NCI-H1436 (cell line): ENCODE results near the gene PALLD.

Experiments
- DNase-seq: peaks from one replicate; lab custom pipeline; 2025; lab: John Stamatoyannopoulos, UW

Gene PALLD

DNA sequence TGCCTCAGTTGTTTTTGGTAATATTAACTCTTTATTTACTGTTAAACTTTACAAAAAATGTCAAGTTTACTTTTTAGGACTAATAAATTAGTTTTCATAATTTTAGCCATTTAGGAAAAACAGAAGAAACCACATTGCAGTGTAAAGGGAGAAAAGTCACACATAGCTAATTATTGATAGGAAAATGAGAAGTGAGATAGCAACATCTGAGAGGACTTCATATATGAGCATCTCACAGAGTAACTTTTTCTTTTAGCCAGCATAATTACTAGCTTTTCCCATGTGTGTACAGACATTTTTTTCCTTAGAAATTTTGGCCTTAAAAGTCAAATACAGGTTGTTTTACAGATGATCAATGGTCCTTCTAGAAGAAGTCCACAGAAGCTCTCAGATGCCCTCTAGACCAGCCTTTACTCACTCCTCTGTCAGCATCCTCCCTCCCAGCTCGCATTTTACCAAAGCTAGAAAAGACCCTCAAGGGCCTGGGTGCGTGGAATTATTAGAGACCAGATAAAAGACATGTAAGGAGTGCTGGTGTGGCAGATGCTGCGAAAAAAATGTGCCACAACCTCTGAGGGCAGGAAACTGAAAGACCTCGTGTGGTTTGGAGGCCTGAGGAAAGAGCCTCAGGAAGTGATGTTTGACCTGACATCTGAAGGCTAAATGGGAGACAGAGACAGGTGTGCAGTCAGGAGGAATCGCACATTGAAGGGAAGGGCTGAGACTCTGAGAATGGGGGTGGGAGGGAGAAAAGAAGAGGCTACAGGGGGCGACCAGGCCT is 356.3 kb downstream of the PALLD start:
- no peak for DNase-seq

DNA sequence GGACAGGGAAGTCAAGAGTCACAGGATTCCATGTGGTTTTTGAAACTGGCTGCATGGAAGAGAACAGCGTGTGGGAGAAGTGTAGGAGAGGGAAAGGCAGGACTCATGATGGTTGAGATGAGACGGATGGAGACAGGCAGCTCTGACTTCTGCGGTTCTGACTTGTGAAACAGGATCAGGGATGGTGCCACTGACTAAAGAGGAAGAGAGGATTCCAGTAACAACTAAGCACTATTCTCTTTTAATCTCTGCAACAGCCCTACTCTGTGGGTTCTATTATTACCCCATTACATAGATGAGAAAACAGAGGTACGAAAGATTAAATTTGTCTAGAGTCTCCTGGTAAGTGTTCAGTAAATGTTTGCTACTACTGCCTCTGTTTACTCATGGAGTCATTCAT is 356.9 kb downstream of the PALLD start:
- no peak for DNase-seq

GRCh38 chr4:168854350-168854921 is 357.6 kb downstream of the PALLD start:
- DNase-seq, result no peak

GRCh38 chr4:168856312-168856711 is 359.5 kb downstream of the PALLD start:
- DNase-seq, result no peak

DNA sequence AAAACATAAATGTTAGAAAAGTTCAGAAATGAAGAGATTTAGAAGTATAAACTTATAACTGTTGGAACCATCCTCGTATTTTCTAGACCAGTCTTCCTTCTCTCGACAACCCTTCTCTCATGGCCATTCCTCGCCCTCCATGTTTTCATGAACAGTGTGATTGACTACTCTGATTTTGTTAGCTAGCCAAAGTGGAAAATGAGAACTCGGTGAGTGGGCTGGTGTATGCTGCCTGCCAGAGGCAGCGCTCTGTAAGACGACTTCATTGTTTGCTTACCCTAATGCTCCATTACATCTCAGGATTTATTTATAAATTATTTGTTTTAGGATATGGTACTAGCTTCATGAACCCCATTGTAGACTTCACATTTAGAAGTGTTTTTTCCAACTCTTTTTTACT is 360.2 kb downstream of the PALLD start:
- DNase-seq, result no peak

- no peak for DNase-seq
Observed at GRCh38 chr4:168857546-168858314, 360.9 kb downstream of the PALLD start.

DNA sequence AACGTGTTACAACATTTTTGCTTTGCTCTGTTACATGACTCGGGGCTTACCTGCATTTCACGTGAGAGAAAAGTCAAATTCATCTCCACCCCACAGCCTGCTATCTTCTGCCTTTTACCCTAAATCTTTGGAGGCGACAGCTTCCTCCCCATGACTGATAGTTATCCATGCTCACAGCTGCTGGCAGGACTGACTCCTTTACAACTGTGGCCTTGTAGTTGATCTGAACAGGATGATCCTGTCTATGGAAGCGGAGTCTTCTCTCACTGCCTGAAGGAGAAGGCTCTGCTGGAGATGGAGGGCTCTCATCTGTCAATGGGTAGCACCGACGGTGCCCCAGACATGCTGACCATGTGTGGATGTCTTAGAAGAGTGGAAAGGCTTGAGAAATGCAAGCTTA is 362.2 kb downstream of the PALLD start:
- DNase-seq, result no peak

- DNase-seq, result no peak
Observed at GRCh38 chr4:168859888-168860694, 363.2 kb downstream of the PALLD start.

- no peak for DNase-seq
Observed at GRCh38 chr4:168860827-168861226, 364.0 kb downstream of the PALLD start.

DNA sequence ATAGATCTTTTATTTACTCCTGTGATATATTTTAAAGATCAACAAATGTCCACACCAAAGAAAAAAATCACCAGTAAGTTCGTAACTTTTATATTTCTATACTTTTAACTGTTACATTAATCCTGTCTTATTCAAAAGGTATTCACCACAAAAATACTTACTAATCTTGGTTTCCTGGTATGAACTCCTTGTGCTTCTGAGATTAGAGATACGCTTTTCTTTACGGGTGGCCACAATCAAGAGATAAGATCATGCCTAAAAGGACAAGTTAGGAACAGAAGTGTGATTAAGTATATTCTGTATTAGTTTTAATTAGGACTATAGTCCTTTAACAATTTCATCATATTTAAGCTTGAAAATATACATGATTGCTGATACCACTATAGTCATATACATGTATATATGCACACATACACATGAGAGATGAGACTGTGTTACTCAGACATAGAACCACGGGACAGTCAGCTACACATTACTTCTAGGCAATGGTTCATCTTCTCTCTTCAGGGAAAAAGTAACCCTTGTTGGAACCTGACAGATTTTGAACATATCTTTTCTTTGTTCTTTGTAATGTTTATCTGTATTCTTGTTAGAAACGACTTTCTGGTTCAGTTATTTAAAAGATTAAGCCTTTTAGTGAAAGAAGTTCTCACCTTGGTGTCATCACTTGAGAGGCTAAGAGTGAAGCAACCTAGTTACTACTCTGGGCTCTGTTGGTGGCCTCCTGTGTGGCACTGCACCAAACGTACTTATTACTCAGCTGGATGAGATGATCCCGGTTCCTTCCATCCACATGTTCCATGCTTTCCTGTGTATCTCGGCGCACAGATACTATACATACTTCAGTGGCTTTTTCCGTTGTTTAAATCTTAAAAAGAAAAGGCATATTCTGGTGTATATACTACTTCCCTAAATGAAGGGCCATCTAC is 367.1 kb downstream of the PALLD start:
- DNase-seq, result no peak

DNA sequence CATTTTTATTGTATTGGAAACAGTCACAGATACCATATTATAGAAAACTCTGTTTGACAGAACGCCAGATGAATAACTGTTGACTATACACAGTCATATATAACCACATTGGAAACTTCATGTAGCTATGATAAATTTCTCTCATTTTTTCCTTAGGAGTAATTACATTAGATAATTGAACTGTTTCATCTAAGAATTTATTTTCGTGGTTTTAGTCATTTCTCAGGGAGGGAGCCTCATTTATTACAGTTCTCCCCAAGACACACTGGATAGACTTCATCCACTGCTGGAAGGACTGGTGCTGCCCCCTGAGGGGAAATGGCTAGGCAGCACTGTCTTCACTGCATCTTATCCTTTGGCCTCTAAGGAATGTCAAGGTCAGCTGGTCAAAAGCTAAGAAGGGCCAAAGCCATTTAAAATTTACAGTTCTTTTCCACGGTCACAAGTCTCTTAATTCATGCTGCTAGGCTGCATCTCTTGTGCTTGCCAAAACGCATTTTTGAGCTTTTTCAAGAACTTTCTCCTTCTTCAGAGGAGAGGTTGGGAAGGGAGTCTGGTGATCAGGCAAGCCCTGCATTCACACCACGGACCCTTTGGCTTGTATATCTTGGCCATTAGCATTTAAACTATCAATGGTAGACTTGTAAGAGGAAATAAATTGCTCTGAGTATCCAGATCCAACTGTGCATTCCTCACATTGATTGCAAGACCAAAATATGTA is 368.1 kb downstream of the PALLD start:
- DNase-seq, result no peak

DNA sequence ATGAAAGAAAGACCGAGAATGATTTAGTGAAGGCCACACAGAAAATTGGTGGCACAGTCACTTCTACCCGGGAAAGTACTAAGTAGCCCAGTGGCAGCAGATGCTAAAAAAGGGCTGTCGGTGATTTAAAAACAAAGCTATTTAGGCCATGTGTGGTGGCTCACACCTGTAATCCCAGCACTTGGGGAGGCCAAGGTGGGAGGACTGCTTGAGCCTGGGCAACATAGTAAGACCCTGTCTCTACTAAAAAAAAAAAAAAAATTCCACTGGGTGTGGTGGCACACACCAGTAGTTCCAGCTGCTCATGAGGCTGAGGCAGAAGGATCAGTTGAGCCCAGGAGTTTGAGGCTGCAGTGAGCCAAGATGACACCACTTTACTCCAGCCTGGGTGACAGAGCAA is 369.0 kb downstream of the PALLD start:
- no peak for DNase-seq

- DNase-seq, result no peak
Observed at GRCh38 chr4:168866635-168867034, 369.8 kb downstream of the PALLD start.

- no peak for DNase-seq
Observed at GRCh38 chr4:168867128-168867527, 370.3 kb downstream of the PALLD start.

- DNase-seq, result no peak
Observed at GRCh38 chr4:168868044-168868781, 371.4 kb downstream of the PALLD start.

- no peak for DNase-seq
Observed at GRCh38 chr4:168868802-168869201, 371.9 kb downstream of the PALLD start.

GRCh38 chr4:168870004-168870403 is 373.2 kb downstream of the PALLD start:
- DNase-seq, result no peak

DNA sequence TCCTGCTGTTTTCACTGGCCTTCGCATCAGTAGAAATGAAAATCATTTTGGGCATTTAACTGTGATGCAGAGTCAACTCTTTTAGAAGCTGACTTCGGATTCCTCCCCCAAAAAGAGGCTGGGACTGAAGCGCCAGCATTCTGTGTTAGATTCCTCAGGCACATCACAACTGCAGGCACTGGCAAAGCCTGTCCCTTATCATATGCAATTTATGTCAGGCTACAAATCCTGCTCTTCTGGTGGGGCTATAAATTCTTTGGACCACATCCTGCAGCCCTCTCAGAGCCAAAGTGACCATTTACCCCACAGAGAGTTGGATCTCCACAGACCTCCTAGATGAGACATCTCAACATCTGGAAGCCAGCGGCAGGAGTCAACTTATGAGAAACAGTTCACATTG is 374.8 kb downstream of the PALLD start:
- DNase-seq, result no peak

DNA sequence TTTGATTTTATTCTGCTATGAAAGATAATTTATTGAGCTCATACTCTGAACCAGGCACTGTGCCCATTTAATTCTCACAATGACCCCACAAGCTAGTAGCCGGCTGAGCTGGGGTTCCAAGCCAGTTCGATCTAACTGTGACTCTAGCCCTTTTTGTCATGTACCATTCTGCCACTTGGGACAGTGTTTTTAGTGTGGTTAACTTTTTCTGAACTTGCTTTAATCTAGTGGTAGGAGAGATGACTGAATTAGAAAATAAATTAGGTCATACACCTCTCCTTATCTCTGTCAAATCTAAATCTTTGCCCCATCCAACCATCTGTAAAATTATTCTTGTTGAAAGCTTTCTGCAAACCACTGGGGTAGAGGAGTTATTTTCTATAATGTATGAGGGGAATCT is 377.2 kb downstream of the PALLD start:
- no peak for DNase-seq

GRCh38 chr4:168876106-168876505 is 379.3 kb downstream of the PALLD start:
- no peak for DNase-seq
